Neural cell (in vitro differentiated cells): ENCODE results near the gene PRRG4.
"Not testable (repeated sequence)": the region's sequence is repeated elsewhere in the genome, so short reads cannot be mapped to it uniquely, and the experiment has no call there.

Experiments used
- CTCF ChIP-seq: fragments of 450-650 bp; IDR thresholded peaks from 2 replicates; pipeline ENCODE4 v1.5.1; 2014; ENCODE audit warnings: antibody characterized with exemption, mild to moderate bottlenecking, moderate library complexity; ENCODE audit not compliant: poor library complexity, severe bottlenecking
- EZH2 ChIP-seq: fragments of 200-600, 300-800 bp; shearing (Covaris generic), sonication (generic); IDR thresholded peaks from 2 replicates; pipeline ENCODE4 v1.6.1; 2014; ENCODE audit warnings: antibody characterized with exemption, low read length, borderline replicate concordance, mild to moderate bottlenecking; ENCODE audit not compliant: insufficient read depth, poor library complexity, severe bottlenecking
- MXI1 ChIP-seq: fragments of 450-650 bp; conservative IDR thresholded peaks from 2 replicates; pipeline ENCODE4 v1.6.1; 2014; ENCODE audit warnings: antibody characterized with exemption, mild to moderate bottlenecking; ENCODE audit not compliant: poor library complexity, severe bottlenecking
- POLR2AphosphoS5 ChIP-seq: IDR thresholded peaks from 2 replicates; pipeline ENCODE4 v1.6.1; 2012
- RAD21 ChIP-seq: fragments of 450-650 bp; conservative IDR thresholded peaks from 2 replicates; pipeline ENCODE4 v1.6.1; 2014; ENCODE audit warnings: antibody characterized with exemption, mild to moderate bottlenecking, moderate library complexity
- REST ChIP-seq: IDR thresholded peaks from 2 replicates; pipeline ENCODE4 v1.6.1; 2012; ENCODE audit warnings: borderline replicate concordance
- SMC3 ChIP-seq: fragments of 450-650 bp; conservative IDR thresholded peaks from 2 replicates; pipeline ENCODE4 v1.6.1; 2014; ENCODE audit warnings: antibody characterized with exemption, mild to moderate bottlenecking, moderate library complexity; ENCODE audit not compliant: poor library complexity
- TAF1 ChIP-seq: IDR thresholded peaks from 2 replicates; pipeline ENCODE4 v1.6.1; 2012; ENCODE audit warnings: low read depth

- not testable (repeated sequence) for TF ChIP-seq CTCF, REST, POLR2AphosphoS5, EZH2, SMC3, TAF1, MXI1, RAD21
These were observed 58.6 kb downstream of the PRRG4 start for GRCh38 chr11:32888384-32888710.
